ENCODE data around the gene TRMT61A.

GRCh38 chr14:103531421-103532215 is 2.6 kb downstream of the TRMT61A start:
- TF ChIP-seq CTCF (IDR thresholded peaks at IDR 0.05; ENCODE audit: low read depth, low read length, poor library complexity, severe bottlenecking) (no peak), EZH2phosphoT487 (IDR thresholded peaks at IDR 0.05; ENCODE audit: borderline replicate concordance, low read length) (no peak)
